Esophagus squamous epithelium (tissue), 5 donors: ENCODE measurements around the gene INMT. TPM values are rescaled to one million over a fixed set of nuclear protein-coding genes. Genes with fewer than 3 reads are reported as not detected.

Source experiments
- DNase-seq: peaks from one replicate; lab custom pipeline; 2025; lab: John Stamatoyannopoulos, UW
- H3K27ac ChIP-seq, 4 donors: fragments of 200-600 bp; sonication (generic); one replicate each; pipeline ENCODE4 v1.5.1; 2016 to 2019; ENCODE audit warnings: mild to moderate bottlenecking in 1 of 4
- H3K27me3 ChIP-seq, 4 donors: fragments of 200-600 bp; sonication (generic); 1 replicate in 3 of 4; 2 replicates in 1 of 4; pipeline versions ENCODE4 v1.5.1 to v1.6.0; 2017 to 2021; ENCODE audit warnings: antibody characterized with exemption in 1 of 4
- H3K36me3 ChIP-seq, 3 donors: fragments of 200-600 bp; sonication (generic); one replicate each; pipeline ENCODE4 v1.5.1; 2016 to 2019
- H3K4me1 ChIP-seq, 3 donors: fragments of 200-600 bp; sonication (generic); one replicate each; pipeline ENCODE4 v1.5.1; 2017 to 2019
- H3K4me3 ChIP-seq, 4 donors: fragments of 200-600 bp; sonication (generic); 1 replicate in 3 of 4; 2 replicates in 1 of 4; pipeline ENCODE4 v1.5.1; 2016 to 2019; ENCODE audit warnings: mild to moderate bottlenecking in 2 of 4, moderate library complexity in 1 of 4
- H3K9me3 ChIP-seq, 3 donors: fragments of 200-600 bp; sonication (generic); one replicate each; pipeline ENCODE4 v1.5.1; 2016 to 2019
- POLR2A ChIP-seq, 4 donors: fragments of 450-650 bp; IDR thresholded peaks; one replicate each; pipeline ENCODE4 v1.6.1; 2017; ENCODE audit warnings: antibody characterized with exemption in 4 of 4, mild to moderate bottlenecking in 4 of 4, moderate library complexity in 3 of 4
- WGBS, 2 donors: methylation state at CpG; one replicate each; pipeline ENCODE4 v1.1.5; 2018; 5-methylcytosine and 5-hydroxymethylcytosine counted together
- intact Hi-C: fragments of 100-400 bp; cut with DNase I; formaldehyde crosslinking; loops from one replicate; pipeline ENCODE4 v1.15.0; 2022
- total RNA-seq, 4 donors: library from RNA; depleted of rRNA; stranded (reverse); fragments of >200 nt; gene quantifications; one replicate each; pipeline ENCODE4 v1.1.0, GENCODE V29; 2016
- TF ChIP-seq, protein P1 (sequence below), 6 experiments: fragments of 450-650 bp in 4 of 6; fragments of 200-600 bp in 2 of 6; sonication (generic) in 2 of 6; IDR thresholded peaks; one replicate each; pipeline ENCODE4 v1.5.1; 2016 to 2019; ENCODE audit warnings: antibody characterized with exemption in 6 of 6, mild to moderate bottlenecking in 4 of 6, moderate library complexity in 4 of 6
- donor health status: DM: yes; HTN: yes; CAD: no.

Gene INMT
- total RNA-seq, 4 donors from 2014 or later, result 0.76 to 40.2 (median 7.8) TPM

- Histone ChIP-seq H3K4me1 (no peaks in the 10 kb centered on the region), H3K27me3 (peaks cover 0 to 24% (median 0%) of the 10 kb centered on the region in 4 donors), H3K27ac (no peak overlapping the region), H3K9me3 (no peaks in the 10 kb centered on the region), H3K36me3 (no peaks in the 10 kb centered on the region), H3K4me3 (no peak overlapping the region)
- intact Hi-C loops, result loop anchor here (10.0 kb wide), 1 partner anchor 117 kb away; no protein-coding TSS in a partner anchor
- WGBS, 2 donors, result 65 to 78% methylated on average over 10 to 11 of the region's 11 CpGs
- TF ChIP-seq, protein P1, sequence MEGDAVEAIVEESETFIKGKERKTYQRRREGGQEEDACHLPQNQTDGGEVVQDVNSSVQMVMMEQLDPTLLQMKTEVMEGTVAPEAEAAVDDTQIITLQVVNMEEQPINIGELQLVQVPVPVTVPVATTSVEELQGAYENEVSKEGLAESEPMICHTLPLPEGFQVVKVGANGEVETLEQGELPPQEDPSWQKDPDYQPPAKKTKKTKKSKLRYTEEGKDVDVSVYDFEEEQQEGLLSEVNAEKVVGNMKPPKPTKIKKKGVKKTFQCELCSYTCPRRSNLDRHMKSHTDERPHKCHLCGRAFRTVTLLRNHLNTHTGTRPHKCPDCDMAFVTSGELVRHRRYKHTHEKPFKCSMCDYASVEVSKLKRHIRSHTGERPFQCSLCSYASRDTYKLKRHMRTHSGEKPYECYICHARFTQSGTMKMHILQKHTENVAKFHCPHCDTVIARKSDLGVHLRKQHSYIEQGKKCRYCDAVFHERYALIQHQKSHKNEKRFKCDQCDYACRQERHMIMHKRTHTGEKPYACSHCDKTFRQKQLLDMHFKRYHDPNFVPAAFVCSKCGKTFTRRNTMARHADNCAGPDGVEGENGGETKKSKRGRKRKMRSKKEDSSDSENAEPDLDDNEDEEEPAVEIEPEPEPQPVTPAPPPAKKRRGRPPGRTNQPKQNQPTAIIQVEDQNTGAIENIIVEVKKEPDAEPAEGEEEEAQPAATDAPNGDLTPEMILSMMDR (IDR thresholded peaks at IDR 0.05), result no peak
- no peak for TF ChIP-seq POLR2A (IDR thresholded peaks at IDR 0.05)
- no peak for DNase-seq
Observed at GRCh38 chr7:30731581-30731980, 20.4 kb upstream of the INMT start.

- Histone ChIP-seq H3K9me3 (no peaks in the 10 kb centered on the region), H3K36me3 (no peaks in the 10 kb centered on the region), H3K27me3 (peaks cover 0 to 24% (median 0%) of the 10 kb centered on the region in 4 donors), H3K27ac (no peak overlapping the region), H3K4me3 (no peak overlapping the region), H3K4me1 (no peaks in the 10 kb centered on the region)
- WGBS, 2 donors, result 57 to 79% methylated on average over 3 to 10 of the region's 12 CpGs
- intact Hi-C loops, result loop anchor here (10.0 kb wide), 1 partner anchor 118 kb away; no protein-coding TSS in a partner anchor
- DNase-seq, result no peak
- TF ChIP-seq, protein P1 (IDR thresholded peaks at IDR 0.05), result no peak
- no peak for TF ChIP-seq POLR2A (IDR thresholded peaks at IDR 0.05)
Observed at GRCh38 chr7:30732606-30733005, 19.3 kb upstream of the INMT start.

DNA sequence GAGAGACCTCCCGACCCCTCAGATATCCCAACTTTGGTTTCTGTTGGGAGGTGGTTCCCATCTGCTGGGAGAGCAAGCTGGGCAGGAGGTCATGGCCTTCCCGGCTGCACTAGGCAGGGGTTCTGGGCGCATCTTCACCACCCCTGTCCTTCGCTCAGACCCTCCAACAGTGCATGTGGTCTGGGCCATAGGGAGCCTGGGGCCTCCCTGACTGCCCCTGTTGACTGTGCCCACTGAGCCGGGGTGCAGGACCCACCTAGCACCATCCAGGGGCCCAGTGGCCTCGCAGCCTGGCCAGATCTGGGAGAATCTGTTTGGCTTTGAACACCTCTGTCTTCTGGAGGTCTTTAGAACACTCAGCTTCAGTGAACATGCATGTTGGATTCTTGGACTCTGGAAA is 18.7 kb upstream of the INMT start:
- TF ChIP-seq, protein P1 (IDR thresholded peaks at IDR 0.05), result no peak
- no peak for TF ChIP-seq POLR2A (IDR thresholded peaks at IDR 0.05)
- WGBS, 2 donors, result 96 to 97% methylated on average over 4 of the region's 6 CpGs

DNA sequence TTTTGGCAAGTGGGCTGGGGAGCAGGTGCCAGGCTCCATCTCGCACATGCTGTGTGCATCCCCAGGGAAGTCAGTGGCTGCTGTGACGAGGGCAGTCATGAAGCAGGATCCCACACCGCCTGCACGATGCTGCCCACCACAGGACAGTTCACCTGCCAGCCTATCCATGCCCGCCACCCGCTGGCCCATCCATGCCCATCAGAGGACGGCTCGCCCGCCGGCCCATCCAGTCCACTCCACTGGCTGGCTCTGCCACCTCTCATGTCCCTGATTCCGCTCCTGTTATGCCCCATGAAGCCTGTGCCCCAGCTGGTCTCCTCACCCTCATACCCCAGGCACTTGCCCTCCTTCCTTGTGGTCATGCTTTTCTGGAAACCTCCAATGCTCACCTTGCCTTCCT is 18.2 kb upstream of the INMT start:
- TF ChIP-seq, protein P1 (IDR thresholded peaks at IDR 0.05), result no peak
- no peak for TF ChIP-seq POLR2A (IDR thresholded peaks at IDR 0.05)
- peaks cover 0 to 24% (median 0%) of the 10 kb centered on the region in 4 donors for H3K27me3 ChIP-seq
- WGBS, 2 donors, result 91 to 100% methylated on average over 1 to 9 of the region's 11 CpGs
- DNase-seq, result no peak
- intact Hi-C loops, result loop anchor here (10.0 kb wide), 1 partner anchor 119 kb away; no protein-coding TSS in a partner anchor
- H3K9me3 ChIP-seq, result no peaks in the 10 kb centered on the region
- H3K36me3 ChIP-seq, result no peaks in the 10 kb centered on the region
- H3K27ac ChIP-seq, result no peak overlapping the region
- no peaks in the 10 kb centered on the region for H3K4me1 ChIP-seq
- no peak overlapping the region for H3K4me3 ChIP-seq

More for the DNA sequence above, 18.7 kb upstream of the INMT start:
- Histone ChIP-seq H3K27ac (no peak overlapping the region), H3K4me1 (no peaks in the 10 kb centered on the region), H3K36me3 (no peaks in the 10 kb centered on the region), H3K4me3 (no peak overlapping the region), H3K9me3 (no peaks in the 10 kb centered on the region), H3K27me3 (peaks cover 0 to 24% (median 0%) of the 10 kb centered on the region in 4 donors)
- DNase-seq, result no peak
- intact Hi-C loops, result loop anchor here (10.0 kb wide), 1 partner anchor 118 kb away; no protein-coding TSS in a partner anchor

GRCh38 chr7:30734497-30734896 is 17.4 kb upstream of the INMT start:
- no peaks in the 10 kb centered on the region for H3K9me3 ChIP-seq
- intact Hi-C loops, result loop anchor here (10.0 kb wide), 1 partner anchor 120 kb away; no protein-coding TSS in a partner anchor
- no peak for TF ChIP-seq POLR2A (IDR thresholded peaks at IDR 0.05)
- TF ChIP-seq, protein P1 (IDR thresholded peaks at IDR 0.05), result no peak
- H3K27ac ChIP-seq, result no peak overlapping the region
- no peaks in the 10 kb centered on the region for H3K4me1 ChIP-seq
- no peak for DNase-seq
- peaks cover 0 to 23% (median 0%) of the 10 kb centered on the region in 4 donors for H3K27me3 ChIP-seq
- no peak overlapping the region for H3K4me3 ChIP-seq
- H3K36me3 ChIP-seq, result no peaks in the 10 kb centered on the region
- WGBS, 2 donors, result 100% methylated on average over 6 of the region's 7 CpGs; no CpG with 5 or more reads in 1 of the 2 donors
